Stimulated activated CD4-positive, alpha-beta T cell treated with anti-CD3 and anti-CD28 coated beads, TNF-alpha, amount 100 ng/mL, for 24 hours (primary cell): ENCODE results near the gene NHERF1.

ENCODE experiments used
- DNase-seq, 3 experiments: peaks; one replicate each; pipeline ENCODE4 v3.0.0-alpha.2; 2020; ENCODE audit warnings: low read depth in 3 of 3

Gene NHERF1

GRCh38 chr17:74807925-74808324 is 59.5 kb downstream of the NHERF1 start:
- DNase-seq: no peak

DNA sequence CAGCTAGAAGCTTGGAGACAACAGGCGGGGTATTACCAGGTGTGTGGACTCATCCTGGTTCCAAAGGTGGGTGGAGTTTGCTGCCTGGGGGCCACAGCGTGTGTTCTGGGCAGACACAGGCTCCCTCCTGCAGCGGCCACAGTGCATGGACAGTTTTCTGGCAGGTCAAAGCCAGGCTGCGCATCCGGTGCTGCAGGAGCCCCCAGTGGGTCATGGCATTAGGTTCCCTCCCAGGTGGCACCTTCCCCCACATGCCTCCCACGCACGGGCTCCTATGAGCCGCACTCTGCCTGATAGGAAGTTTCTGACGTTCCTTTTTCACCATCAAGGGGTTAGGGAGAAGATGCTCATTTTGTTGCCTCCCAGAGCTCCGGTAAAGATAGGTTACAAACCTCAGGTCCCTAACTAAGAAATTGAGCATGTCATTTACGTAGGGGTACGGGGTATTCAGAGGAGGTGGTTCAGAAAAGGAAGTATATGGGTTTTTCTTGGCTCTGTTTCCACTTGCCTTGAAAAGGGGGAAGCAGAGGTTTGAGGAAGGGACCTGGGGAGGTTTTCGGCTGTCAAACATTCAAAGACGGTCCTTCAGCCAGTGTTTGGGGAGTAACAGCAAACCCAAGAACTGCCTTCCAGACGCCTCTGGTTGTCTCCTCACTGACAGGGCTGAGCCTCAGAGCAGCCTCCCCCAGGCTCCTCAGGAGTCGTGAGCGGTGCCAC is 60.4 kb downstream of the NHERF1 start:
- DNase-seq: no peak

- DNase-seq: no peak
Measured at GRCh38 chr17:74810699-74811485, 62.5 kb downstream of the NHERF1 start.

GRCh38 chr17:74812109-74813009 is 63.9 kb downstream of the NHERF1 start:
- DNase-seq: no peak

DNA sequence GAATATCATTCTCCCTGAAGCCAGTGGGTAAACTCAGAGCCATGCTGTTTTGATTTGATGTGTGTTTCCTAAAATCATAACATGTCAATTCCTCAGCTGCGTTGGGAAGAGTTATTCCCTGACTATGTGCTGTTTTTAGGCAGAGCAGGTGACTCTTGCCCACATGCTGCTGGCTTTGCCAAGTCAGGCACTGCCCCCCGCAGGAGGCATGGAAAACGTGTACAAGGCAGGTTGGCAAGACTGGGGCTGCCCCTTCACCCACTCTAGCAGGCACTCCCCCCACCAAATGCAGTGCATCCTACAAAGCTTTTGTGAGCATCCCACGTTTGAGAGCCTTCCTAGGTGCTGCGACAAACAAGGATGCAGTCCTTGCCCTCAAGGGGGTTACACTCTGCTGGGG is 66.0 kb downstream of the NHERF1 start:
- no peak for DNase-seq

GRCh38 chr17:74815067-74815466 is 66.6 kb downstream of the NHERF1 start:
- no peak for DNase-seq

GRCh38 chr17:74815550-74816370 is 67.3 kb downstream of the NHERF1 start:
- DNase-seq: no peak

GRCh38 chr17:74816905-74817620 is 68.6 kb downstream of the NHERF1 start:
- DNase-seq: no peak

GRCh38 chr17:74818291-74818938 is 70.0 kb downstream of the NHERF1 start:
- DNase-seq: no peak
